Activated CD4-positive, CD25-positive, alpha-beta regulatory T cell (primary cell): ENCODE results near the gene RPL5.
A peak's percentile ranks its signal among the peaks of the same experiment; 100 is the strongest.
"Not testable (repeated sequence)": the region's sequence is repeated elsewhere in the genome, so short reads cannot be mapped to it uniquely, and the experiment has no call there.

Source experiments
- DNase-seq, 4 experiments: peaks; one replicate each; lab custom pipeline; 2025; lab: John Stamatoyannopoulos, UW

RPL5 gene

GRCh38 chr1:92831762-92832536 is at the start of gene RPL5:
Gene RPL5 (plus strand): TSS chr1:92832040. CDS start chr1:92832115, 75 bp downstream.
- peak; percentile 91 to 95 (median 92) for DNase-seq

- DNase-seq, result not testable (repeated sequence)
Observed at GRCh38 chr1:92783550-92783949, 48.3 kb upstream of the RPL5 start.

DNA sequence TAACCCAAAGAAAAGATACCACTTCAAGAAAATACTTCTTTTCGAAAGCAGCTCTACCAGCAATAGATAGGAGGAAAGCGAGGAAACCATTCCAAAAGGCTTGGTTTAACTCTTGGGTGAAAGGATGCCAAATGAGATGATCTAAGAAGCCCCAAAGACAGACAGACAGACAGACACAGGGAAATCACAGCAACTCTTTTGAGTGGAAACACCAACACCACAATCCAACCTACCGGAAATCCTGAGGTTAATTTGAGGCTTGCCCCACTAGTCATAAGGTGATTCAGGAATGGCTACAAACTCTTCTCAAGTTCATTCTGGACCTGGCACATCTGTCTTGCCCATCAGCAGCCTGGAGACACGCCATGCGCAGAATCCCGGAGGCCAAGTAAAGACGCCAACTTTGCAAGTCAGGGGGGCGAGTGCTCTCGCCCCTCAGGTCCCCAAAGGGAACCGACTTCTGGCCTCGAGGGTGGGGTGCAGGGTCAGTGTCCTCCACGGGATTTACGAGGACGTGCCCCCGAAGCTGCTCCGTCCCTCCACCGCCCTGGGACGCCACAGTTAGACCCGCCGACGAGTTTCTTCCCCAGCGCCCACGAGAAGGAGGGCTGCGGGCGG is 47.7 kb upstream of the RPL5 start:
- DNase-seq, result peak in 1 of 4 experiments; percentile 2

- peak; percentile 27 to 58 (median 44) for DNase-seq
Observed at GRCh38 chr1:92784639-92785500, 47.0 kb upstream of the RPL5 start, which contains the start of gene EVI5. Gene EVI5 (minus strand): TSS chr1:92785108. CDS start chr1:92736546, 48,562 bp downstream.

DNA sequence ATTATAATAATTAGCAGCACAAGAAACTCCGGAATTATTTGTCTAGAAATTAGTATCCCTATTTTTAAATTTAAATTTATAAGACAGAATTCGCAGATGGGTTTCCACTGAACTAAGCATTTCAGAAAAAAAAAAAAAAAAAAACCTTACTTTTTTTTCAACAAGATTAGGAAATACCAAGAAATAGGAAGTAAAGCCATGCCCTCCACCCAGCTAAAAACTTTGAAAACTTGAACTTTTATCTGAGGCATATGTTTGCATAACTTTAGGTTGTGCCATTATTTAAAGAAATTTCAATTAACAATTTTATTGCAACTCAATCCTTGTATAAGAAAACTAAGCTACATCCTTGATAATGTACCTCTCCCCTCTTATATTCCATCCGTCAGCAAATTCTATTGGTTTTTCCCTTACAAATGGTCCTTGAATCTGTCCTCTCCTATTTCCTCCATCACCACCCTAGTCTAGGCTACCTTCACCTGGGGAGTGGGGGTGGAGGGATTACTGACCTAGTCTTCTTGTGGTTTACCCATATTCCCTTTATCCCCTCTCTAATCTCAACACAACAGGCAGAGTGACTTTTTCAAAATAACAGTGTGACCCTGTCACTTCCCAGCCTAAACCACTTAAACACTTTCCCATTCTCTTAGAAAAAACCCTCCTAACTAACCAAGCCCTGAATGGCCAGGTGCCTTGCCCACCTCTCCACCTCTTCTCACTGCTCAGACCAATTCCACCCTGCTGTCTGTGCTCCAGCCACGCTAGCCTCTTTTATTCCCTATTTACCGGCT is 45.5 kb upstream of the RPL5 start:
- no peak for DNase-seq

DNA sequence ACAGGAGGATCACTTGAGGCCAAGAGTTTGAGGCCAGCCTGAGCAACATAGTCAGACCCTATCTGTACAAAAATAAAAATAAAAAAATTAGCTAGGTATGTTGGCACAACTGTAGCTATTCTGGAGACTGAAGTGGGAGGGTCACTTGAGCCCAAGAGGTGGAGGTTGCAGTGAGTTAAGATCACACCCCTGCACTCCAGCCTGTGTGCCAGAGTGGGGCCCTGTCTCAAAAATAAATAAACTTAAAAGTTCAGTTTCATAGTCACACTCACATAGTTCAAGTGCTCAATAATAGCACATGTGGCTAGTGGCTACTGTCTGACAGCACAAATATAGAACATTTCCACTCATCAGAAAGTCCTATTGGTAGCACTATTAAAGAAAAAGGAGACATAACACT is 41.8 kb upstream of the RPL5 start:
- no peak for DNase-seq

- no peak for DNase-seq
Observed at GRCh38 chr1:92790867-92791266, 41.0 kb upstream of the RPL5 start.

- DNase-seq, result no peak
Observed at GRCh38 chr1:92791487-92792066, 40.3 kb upstream of the RPL5 start.

- DNase-seq, result no peak
Observed at GRCh38 chr1:92792340-92792782, 39.5 kb upstream of the RPL5 start.

- DNase-seq, result no peak
Observed at GRCh38 chr1:92795166-92795565, 36.7 kb upstream of the RPL5 start.

- DNase-seq, result no peak
Observed at GRCh38 chr1:92797297-92797696, 34.5 kb upstream of the RPL5 start.

GRCh38 chr1:92797961-92798360 is 33.9 kb upstream of the RPL5 start:
- DNase-seq, result no peak

DNA sequence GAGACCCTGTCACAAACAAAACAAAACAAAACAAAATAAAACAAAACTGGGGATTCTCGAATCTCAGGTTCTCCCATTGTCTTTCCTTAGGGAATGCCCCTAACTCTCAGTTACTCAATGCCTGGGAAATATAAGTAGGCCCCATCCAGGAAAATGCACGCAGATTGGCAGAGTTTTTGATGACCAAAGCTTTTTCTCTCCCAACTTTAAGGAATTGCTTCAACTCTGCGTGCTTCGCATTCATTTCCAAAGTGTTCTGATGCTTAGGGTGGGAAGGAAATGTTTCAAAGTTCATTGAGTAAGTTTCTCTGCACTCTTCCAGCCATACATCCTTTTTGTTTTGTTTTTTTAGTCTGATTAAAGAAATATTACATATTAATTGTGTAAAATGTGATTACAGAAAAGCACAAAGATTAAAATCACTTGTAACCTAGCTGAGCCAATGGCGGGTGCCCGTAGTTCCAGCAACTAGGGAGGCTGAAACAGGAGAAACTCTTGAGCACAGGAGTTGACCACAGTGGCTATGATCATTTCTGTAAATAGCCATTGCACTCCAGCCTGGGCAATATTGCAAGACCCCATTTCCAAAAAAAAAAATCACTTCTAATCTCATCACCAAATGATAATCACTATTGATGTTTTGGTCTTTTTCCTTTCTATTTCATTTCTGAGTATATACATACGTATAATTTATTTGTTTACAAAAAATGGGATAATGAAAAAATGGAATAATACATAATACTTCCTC is 28.5 kb upstream of the RPL5 start:
- DNase-seq, result no peak

- no peak for DNase-seq
Observed at GRCh38 chr1:92804721-92805201, 27.1 kb upstream of the RPL5 start.

- no peak for DNase-seq
Observed at GRCh38 chr1:92805216-92805615, 26.6 kb upstream of the RPL5 start.

DNA sequence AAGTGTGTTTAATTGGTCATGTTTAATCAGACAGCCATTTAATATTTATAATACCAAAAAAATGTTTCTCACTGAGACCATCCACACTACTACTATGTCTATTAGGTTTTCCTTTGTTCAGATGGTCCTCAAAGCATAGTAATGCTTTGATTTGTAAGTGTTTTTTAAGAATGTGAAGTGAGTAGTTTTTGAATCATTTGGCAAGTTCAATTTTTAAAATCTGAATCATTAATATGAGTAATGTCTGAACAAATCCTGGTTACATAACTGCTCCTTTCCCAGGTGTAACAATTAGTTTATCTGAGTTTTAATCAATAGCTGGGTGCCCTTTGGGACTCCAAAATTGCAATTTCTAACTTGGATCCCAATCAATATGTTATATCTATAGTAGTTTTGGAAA is 23.5 kb upstream of the RPL5 start:
- DNase-seq, result no peak

- DNase-seq, result no peak
Observed at GRCh38 chr1:92816732-92817131, 15.1 kb upstream of the RPL5 start.

- no peak for DNase-seq
Observed at GRCh38 chr1:92817137-92817697, 14.6 kb upstream of the RPL5 start.

DNA sequence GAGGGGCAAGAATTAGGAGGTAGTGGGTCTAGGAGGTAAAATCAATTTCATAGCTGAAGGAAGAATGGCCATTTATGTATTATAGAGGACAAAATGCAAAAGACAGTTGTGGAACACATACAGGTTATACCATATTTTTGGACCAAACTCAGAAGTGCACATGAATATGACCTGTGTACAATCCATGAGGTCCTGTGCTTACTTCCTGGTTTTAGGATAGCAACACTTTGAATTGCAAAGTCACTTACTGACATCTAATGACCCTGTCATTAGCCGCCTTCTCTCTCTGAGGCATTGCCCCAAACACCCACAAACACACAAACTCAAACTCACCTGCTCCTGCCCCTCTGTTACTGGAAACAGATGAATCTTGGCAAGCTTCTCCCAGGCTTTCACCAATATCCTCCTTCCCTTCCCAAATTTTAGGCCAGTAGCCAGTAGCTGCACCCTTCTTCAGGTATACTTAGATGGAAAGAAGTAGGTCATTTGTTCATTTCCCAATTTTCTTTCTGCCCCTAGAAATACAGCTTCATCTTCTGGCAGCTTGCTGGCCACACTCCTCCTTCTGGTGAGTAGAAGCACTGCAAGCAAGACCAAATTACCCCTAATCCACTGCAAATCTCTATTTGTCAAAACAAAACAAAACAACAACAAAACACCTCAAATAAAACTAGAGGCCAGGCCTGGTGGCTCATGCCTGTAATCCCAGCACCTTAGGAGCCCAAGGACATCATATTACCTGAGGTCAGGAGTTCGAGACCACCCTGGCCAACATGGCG is 13.7 kb upstream of the RPL5 start:
- DNase-seq, result no peak
